Testis (tissue), 3 donors: ENCODE measurements around the gene RGS5. TPM values are rescaled to one million over a fixed set of nuclear protein-coding genes. Genes with fewer than 3 reads are reported as not detected.
A peak's percentile ranks its signal among the peaks of the same experiment; 100 is the strongest.

Experiments
- DNase-seq: peaks from one replicate; pipeline ENCODE4 v3.0.0-alpha.2; 2019
- H3K27ac ChIP-seq, 2 donors: fragments of 200-600 bp; sonication (generic); one replicate each; pipeline ENCODE4 v1.5.1; 2019
- H3K27me3 ChIP-seq: fragments of 200-600 bp; sonication (generic); one replicate; pipeline ENCODE4 v1.5.1; 2019
- H3K36me3 ChIP-seq: fragments of 200-600 bp; sonication (generic); one replicate; pipeline ENCODE4 v1.5.1; 2017; ENCODE audit warnings: low read depth; ENCODE audit errors: missing control alignments
- H3K4me1 ChIP-seq: fragments of 200-600 bp; sonication (generic); one replicate; pipeline ENCODE4 v1.5.1; 2019
- H3K4me3 ChIP-seq, 2 donors: fragments of 200-600 bp; sonication (generic); one replicate each; pipeline ENCODE4 v1.5.1; 2017 to 2019
- H3K9me3 ChIP-seq: fragments of 200-600 bp; sonication (generic); one replicate; pipeline ENCODE4 v1.5.1; 2017
- CTCF ChIP-seq, 3 experiments: fragments of 450-650 bp in 2 of 3; fragments of 200-600 bp in 1 of 3; sonication (generic) in 1 of 3; IDR thresholded peaks; one replicate each; pipeline ENCODE4 v1.5.1; 2016 to 2019; ENCODE audit warnings: antibody characterized with exemption in 3 of 3, mild to moderate bottlenecking in 2 of 3, moderate library complexity in 1 of 3
- POLR2A ChIP-seq: fragments of 450-650 bp; IDR thresholded peaks from one replicate; pipeline ENCODE4 v1.6.1; 2017; ENCODE audit warnings: antibody characterized with exemption, mild to moderate bottlenecking, moderate library complexity
- WGBS, 2 donors: methylation state at CpG; one replicate each; pipeline ENCODE4 v1.1.5; 2018; 5-methylcytosine and 5-hydroxymethylcytosine counted together
- intact Hi-C: fragments of 100-400 bp; cut with DNase I; formaldehyde crosslinking; loops from one replicate; pipeline ENCODE4 v1.15.1; 2023; ENCODE audit warnings: low total_unique reads
- polyA plus RNA-seq: library from polyadenylated mRNA; stranded (reverse); fragments of 350-450 nt; fragmentation: Illumina TruSeq; extraction: RNeasy Lipid Tissue Mini Kit (QIAGEN cat#74804); gene quantifications from one replicate; pipeline ENCODE4 v1.2.3, GENCODE V29; 2014; ENCODE audit warnings: low read depth, low replicate concordance; ENCODE audit not compliant: insufficient read depth
- total RNA-seq, 2 donors: library from RNA; depleted of rRNA; stranded (reverse); fragments of >200 nt; gene quantifications; one replicate each; pipeline ENCODE4 v1.2.3, GENCODE V29; 2016

Gene RGS5
- total and polyA plus RNA-seq, 3 donors from 2014 or later: 84.7 to 237 (median 214) TPM

DNA sequence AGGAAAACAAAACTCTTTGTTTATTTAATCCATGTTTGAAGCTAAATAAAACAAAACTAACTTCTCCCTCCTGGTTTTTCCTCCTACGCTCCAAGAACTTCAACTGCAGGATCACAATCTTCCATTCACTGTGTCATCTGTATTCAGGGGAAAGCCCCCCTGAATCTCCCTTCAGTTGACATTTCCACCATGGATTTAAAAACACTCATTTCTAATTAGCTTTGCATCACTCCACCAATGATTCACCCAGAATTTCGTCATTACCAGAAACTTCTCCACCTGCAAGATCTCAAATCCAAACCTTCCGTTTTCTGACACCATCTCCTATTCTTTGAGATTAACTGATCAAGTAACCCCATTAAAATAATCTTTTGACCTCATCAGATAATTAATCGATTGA, 10.9 kb upstream of the RGS5 start:
- intact Hi-C loops: no loop called here
- TF ChIP-seq POLR2A (no peak), CTCF (IDR thresholded peaks at IDR 0.05) (no peak)
- Histone ChIP-seq H3K9me3 (no peaks in the 10 kb centered on the region), H3K27me3 (no peaks in the 10 kb centered on the region), H3K4me1 (no peaks in the 10 kb centered on the region), H3K27ac (no peak overlapping the region), H3K4me3 (no peak overlapping the region), H3K36me3 (no peaks in the 10 kb centered on the region)
- WGBS, 2 donors: 94 to 95% methylated on average over 4 of the region's 4 CpGs
- no peak for DNase-seq

DNA sequence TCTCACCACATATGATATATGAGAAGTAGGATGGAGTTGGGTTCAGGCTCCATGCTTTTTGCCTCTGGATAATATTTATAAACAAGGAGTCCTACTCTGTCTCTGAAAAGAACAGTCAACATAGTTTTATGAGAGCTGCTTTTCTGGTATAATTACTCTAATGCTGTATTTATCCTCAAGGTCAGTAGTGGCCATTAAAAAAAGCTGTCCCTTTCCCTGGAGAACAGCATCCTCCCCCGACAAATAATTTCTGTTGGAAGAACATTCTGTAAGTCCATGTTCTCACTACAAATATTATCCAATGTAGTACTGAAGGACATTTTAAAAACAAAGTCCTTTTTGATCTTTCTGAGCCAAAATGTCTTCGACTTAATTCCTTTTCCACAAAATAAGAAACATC, 9.0 kb upstream of the RGS5 start:
- Histone ChIP-seq H3K36me3 (no peaks in the 10 kb centered on the region), H3K9me3 (no peaks in the 10 kb centered on the region), H3K27me3 (no peaks in the 10 kb centered on the region), H3K27ac (peak overlapping the region in 1 of 2 donors; percentile 5), H3K4me1 (no peaks in the 10 kb centered on the region), H3K4me3 (no peak overlapping the region)
- 26 to 49% methylated on average over 2 of the region's 2 CpGs for WGBS, 2 donors
- no peak for TF ChIP-seq POLR2A
- DNase-seq: no peak
- intact Hi-C loops: no loop called here

GRCh38 chr1:163205513-163205912, 2.8 kb upstream of the RGS5 start:
- DNase-seq: no peak
- H3K4me1 ChIP-seq: no peaks in the 10 kb centered on the region
- no peak for TF ChIP-seq CTCF (IDR thresholded peaks at IDR 0.05)
- TF ChIP-seq POLR2A: no peak
- no peaks in the 10 kb centered on the region for H3K27me3 ChIP-seq
- H3K4me3 ChIP-seq: no peak overlapping the region
- intact Hi-C loops: no loop called here
- H3K9me3 ChIP-seq: no peaks in the 10 kb centered on the region
- no peak overlapping the region for H3K27ac ChIP-seq
- no peaks in the 10 kb centered on the region for H3K36me3 ChIP-seq

DNA sequence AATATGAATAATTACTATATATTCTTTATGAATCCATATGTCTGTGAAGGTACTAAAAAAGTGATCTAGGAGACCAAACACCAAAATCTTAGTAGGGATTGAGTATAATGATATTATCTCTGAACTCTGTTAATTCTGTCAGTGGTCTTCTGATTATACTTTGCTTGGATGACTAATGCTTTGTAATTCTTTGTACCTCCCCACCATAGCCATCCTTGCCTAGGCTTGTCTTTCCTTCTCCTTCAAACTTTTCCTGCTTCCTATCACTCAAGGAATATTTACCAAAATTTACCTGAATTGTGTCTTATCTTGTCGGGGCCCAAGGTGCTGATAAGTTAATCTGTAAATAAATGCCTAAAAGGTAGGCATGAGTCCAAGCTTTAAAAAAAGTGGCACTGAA, 845 bp upstream of the RGS5 start:
- no peak overlapping the region for H3K4me3 ChIP-seq
- no peaks in the 10 kb centered on the region for H3K9me3 ChIP-seq
- intact Hi-C loops: no loop called here
- H3K4me1 ChIP-seq: no peaks in the 10 kb centered on the region
- H3K27me3 ChIP-seq: no peaks in the 10 kb centered on the region
- no peak overlapping the region for H3K27ac ChIP-seq
- WGBS, 2 donors: 82 to 89% methylated on average over 1 of the region's 1 CpG
- no peak for TF ChIP-seq POLR2A
- no peak for TF ChIP-seq CTCF (IDR thresholded peaks at IDR 0.05)
- DNase-seq: no peak
- H3K36me3 ChIP-seq: no peaks in the 10 kb centered on the region

- TF ChIP-seq CTCF (IDR thresholded peaks at IDR 0.05) (no peak), POLR2A (no peak)
- Histone ChIP-seq H3K36me3 (no peaks in the 10 kb centered on the region), H3K4me3 (peak overlapping the region in 1 of 2 donors; percentile 25), H3K27me3 (no peaks in the 10 kb centered on the region), H3K9me3 (no peaks in the 10 kb centered on the region), H3K27ac (peak overlapping the region; percentile 3 to 34), H3K4me1 (peaks cover 4% of the 10 kb centered on the region)
- WGBS, 2 donors: 46 to 63% methylated on average over 1 of the region's 1 CpG
- intact Hi-C loops: no loop called here
- DNase-seq: no peak
Observed at GRCh38 chr1:163201906-163202305, 810 bp downstream of the RGS5 start.
